ENCODE measurements around the gene RPRD1A.
"Not testable (repeated sequence)": the region's sequence is repeated elsewhere in the genome, so short reads cannot be mapped to it uniquely, and the experiment has no call there.

RPRD1A gene

GRCh38 chr18:36025025-36025424, 42.3 kb downstream of the RPRD1A start:
- DNase-seq (ENCODE audit: low read depth): no peak

- not testable (repeated sequence) for DNase-seq (ENCODE audit: low read depth)
Observed at GRCh38 chr18:36024241-36024640, 43.1 kb downstream of the RPRD1A start.

- no peak for DNase-seq (ENCODE audit: low read depth)
Observed at GRCh38 chr18:36023336-36023735, 44.0 kb downstream of the RPRD1A start.

GRCh38 chr18:36020174-36020711, 47.1 kb downstream of the RPRD1A start:
- no peak for DNase-seq (ENCODE audit: low read depth)

- no peak for DNase-seq (ENCODE audit: low read depth)
Observed at GRCh38 chr18:36017232-36017631, 50.1 kb downstream of the RPRD1A start.

GRCh38 chr18:36015629-36016028, 51.7 kb downstream of the RPRD1A start:
- DNase-seq (ENCODE audit: low read depth): no peak

- DNase-seq (ENCODE audit: low read depth): no peak
Observed at GRCh38 chr18:36012891-36013290, 54.5 kb downstream of the RPRD1A start.

- no peak for DNase-seq (ENCODE audit: low read depth)
Observed at GRCh38 chr18:36009214-36009613, 58.1 kb downstream of the RPRD1A start.

GRCh38 chr18:36006997-36007396, 60.4 kb downstream of the RPRD1A start:
- DNase-seq (ENCODE audit: low read depth): no peak

- no peak for DNase-seq (ENCODE audit: low read depth)
Observed at GRCh38 chr18:35999925-36000324, 67.4 kb downstream of the RPRD1A start.

- no peak for DNase-seq (ENCODE audit: low read depth)
Observed at GRCh38 chr18:35998967-35999366, 68.4 kb downstream of the RPRD1A start.

GRCh38 chr18:35993013-35993412, 74.3 kb downstream of the RPRD1A start:
- no peak for DNase-seq (ENCODE audit: low read depth)

- DNase-seq (ENCODE audit: low read depth): no peak
Observed at GRCh38 chr18:35991696-35992095, 75.7 kb downstream of the RPRD1A start.

- DNase-seq (ENCODE audit: low read depth): peak; percentile 24
Observed at GRCh38 chr18:35983818-35984217, 83.5 kb downstream of the RPRD1A start.

GRCh38 chr18:35983147-35983546, 84.2 kb downstream of the RPRD1A start:
- DNase-seq (ENCODE audit: low read depth): no peak

GRCh38 chr18:35982409-35983114, 84.8 kb downstream of the RPRD1A start:
- peak; percentile 76 for DNase-seq (ENCODE audit: low read depth)

- no peak for DNase-seq (ENCODE audit: low read depth)
Observed at GRCh38 chr18:35979112-35979511, 88.2 kb downstream of the RPRD1A start.

- DNase-seq (ENCODE audit: low read depth): no peak
Observed at GRCh38 chr18:35974181-35974580, 93.2 kb downstream of the RPRD1A start.

GRCh38 chr18:35973650-35974049, 93.7 kb downstream of the RPRD1A start:
- DNase-seq (ENCODE audit: low read depth): no peak

GRCh38 chr18:35972197-35973000, 95.0 kb downstream of the RPRD1A start, which contains the start of gene RMP24:
TSS of gene RMP24 (plus strand) at chr18:35972679.
- DNase-seq (ENCODE audit: low read depth): peak; percentile 96

- DNase-seq (ENCODE audit: low read depth): no peak
Observed at GRCh38 chr18:35971661-35972196, 95.6 kb downstream of the RPRD1A start.

- no peak for DNase-seq (ENCODE audit: low read depth)
Observed at GRCh38 chr18:35969676-35970075, 97.7 kb downstream of the RPRD1A start.

Measured in fibroblast of gingiva (primary cell).